PC-3 (cell line): ENCODE measurements around the gene APOBEC3A.

Experiments used
- EZH2phosphoT487 ChIP-seq: fragments of 300-600 bp; sonication (generic); IDR thresholded peaks from 2 replicates; pipeline ENCODE4 v1.6.1; 2018; ENCODE audit warnings: mild to moderate bottlenecking, antibody characterized with exemption, low read length, borderline replicate concordance
- TF ChIP-seq, protein P1 (sequence below): fragments of 300-600 bp; sonication (generic); conservative IDR thresholded peaks from 2 replicates; pipeline ENCODE4 v1.5.1; 2017; ENCODE audit warnings: antibody characterized with exemption, low read depth, mild to moderate bottlenecking, low read length

DNA sequence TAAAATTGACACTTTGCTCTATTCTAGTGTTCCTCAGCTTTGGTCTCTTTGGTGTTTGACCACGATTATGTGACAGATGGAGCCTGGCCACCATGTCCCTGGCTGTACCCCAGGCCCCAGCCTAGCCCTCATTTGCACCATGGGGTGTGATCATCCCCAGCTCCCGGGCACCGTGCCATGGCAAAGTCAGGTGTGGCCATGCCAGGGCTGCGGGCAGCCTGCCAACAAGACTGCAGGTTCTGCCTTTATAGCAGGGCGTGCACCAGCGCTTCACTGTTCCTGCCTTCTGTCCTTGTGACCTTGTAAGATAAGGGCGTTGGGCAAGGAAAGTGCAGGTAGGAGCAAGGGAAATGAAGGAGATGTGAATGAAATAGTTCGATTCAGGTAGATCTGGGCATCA is 22.4 kb upstream of the APOBEC3A start:
- TF ChIP-seq, protein P1, sequence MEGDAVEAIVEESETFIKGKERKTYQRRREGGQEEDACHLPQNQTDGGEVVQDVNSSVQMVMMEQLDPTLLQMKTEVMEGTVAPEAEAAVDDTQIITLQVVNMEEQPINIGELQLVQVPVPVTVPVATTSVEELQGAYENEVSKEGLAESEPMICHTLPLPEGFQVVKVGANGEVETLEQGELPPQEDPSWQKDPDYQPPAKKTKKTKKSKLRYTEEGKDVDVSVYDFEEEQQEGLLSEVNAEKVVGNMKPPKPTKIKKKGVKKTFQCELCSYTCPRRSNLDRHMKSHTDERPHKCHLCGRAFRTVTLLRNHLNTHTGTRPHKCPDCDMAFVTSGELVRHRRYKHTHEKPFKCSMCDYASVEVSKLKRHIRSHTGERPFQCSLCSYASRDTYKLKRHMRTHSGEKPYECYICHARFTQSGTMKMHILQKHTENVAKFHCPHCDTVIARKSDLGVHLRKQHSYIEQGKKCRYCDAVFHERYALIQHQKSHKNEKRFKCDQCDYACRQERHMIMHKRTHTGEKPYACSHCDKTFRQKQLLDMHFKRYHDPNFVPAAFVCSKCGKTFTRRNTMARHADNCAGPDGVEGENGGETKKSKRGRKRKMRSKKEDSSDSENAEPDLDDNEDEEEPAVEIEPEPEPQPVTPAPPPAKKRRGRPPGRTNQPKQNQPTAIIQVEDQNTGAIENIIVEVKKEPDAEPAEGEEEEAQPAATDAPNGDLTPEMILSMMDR, result no peak
- TF ChIP-seq EZH2phosphoT487, result no peak
